ENCODE results near the gene C4orf33.
"Not testable (repeated sequence)": the region's sequence is repeated elsewhere in the genome, so short reads cannot be mapped to it uniquely, and the experiment has no call there.

C4orf33 gene, protein sequence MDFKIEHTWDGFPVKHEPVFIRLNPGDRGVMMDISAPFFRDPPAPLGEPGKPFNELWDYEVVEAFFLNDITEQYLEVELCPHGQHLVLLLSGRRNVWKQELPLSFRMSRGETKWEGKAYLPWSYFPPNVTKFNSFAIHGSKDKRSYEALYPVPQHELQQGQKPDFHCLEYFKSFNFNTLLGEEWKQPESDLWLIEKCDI

DNA sequence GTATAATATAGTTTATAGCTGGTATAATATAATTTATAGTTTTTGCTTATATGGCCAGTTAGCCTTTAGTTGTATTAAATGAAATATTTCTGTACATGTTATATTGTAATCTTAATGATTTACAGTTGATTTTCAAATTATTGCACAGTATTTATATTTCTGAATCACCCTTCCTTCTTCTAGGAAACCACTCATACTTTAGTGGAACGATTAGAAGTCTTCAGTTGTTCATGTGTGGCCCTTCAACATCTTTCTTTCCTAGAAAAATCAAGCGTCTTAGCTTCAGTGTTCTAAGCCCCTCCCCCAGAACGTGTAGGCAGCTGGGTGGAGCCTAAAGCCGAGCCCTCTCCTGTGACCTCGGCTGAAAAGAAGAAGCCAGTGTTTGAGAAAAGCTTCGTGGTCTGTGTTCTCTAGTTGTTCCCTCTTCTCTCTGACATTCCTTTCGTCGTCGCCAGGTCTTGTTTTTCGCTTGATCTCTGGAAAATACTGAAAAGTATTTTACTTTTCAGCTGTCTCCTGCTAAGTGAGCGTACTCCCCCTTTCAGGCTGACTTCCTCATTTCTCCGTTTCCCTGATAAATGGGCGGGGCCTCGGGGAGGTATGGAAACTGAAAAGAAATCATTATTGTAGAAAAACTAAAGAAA, at the start of gene C4orf33:
C4orf33 (plus strand) TSS at position 342 of the 644 bp plus-strand sequence. CDS start 6,459 bp downstream, outside the sequence.
- peak; percentile 83 for DNase-seq (ENCODE audit: low read depth)

DNA sequence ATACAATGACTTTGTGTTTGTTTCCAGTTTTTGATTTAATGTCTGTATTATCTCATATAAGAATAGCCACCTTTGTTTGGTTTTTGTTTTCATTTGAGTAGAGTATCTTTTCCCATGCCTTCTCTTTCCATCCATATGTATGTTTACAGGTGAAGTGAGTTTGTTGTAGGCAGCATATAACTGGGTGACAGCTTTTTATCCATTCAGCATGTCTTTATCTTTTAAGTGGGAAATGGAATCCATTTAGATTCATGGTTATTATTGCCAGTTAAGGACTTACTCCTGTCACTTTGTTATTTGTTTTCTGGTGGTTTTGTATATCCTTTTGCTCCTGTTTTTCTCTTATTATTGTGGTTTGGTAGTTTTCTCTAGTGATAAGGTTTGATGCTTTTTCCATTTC, 36.9 kb upstream of the C4orf33 start:
- no peak for DNase-seq (ENCODE audit: low read depth)

DNA sequence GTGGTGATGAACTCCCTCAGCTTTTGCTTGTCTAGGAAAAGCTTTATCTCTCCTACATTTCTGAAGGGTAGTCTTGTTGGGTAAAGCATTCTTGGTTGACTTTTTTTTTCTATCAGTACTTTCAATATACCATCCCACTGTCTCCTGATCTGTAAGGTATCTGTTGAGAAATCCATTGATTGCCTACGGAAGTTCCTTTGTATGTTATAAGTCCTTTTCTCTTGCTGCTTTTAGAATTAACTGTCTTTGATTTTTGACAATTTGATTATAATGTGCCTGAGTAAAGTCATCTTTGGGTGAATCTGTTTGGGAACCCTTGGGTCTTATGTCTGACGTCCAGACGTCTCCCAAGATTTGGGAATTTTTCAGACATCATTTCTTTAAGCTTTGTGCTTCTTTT, 33.4 kb upstream of the C4orf33 start:
- DNase-seq (ENCODE audit: low read depth) = no peak

DNA sequence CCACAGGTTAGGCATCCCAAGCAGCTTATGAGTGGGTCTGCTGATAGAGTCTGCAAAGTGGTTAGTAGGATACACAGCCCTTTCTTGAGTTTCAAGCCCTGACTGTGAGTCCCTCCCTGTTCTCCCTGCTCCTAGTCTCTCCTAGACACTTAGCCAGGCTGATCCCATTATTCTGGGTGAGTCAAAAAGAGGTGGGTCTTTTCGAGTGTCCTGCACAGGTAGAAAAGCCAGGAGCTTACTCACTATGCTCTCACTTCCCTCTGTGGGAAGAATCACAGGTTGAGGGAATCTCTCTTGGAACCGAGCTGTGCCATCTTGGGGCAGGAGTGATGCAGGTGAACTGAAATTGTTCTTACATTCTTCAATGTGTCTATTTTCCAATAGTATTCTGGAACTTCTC, 32.3 kb upstream of the C4orf33 start:
- no peak for DNase-seq (ENCODE audit: low read depth)

DNA sequence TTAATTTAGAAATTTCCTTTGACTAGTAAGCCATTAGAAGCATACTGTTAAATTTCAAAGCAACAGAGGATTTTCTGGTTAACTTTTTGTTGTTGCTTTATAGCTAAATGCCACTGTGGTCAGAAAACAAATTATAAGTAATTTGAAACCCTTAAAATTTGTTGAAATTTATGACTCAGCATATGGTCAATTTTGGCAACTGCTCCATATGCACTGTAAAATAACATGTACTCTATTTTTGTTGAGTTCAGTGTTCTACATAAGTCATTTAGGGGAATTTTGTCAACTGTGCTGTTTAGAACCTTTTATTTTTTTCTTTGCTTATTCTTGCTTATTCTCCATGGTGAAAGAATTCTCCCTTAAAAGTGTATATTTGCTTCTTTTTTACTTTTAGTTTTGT, 31.2 kb upstream of the C4orf33 start:
- DNase-seq (ENCODE audit: low read depth) = peak; percentile 10

DNA sequence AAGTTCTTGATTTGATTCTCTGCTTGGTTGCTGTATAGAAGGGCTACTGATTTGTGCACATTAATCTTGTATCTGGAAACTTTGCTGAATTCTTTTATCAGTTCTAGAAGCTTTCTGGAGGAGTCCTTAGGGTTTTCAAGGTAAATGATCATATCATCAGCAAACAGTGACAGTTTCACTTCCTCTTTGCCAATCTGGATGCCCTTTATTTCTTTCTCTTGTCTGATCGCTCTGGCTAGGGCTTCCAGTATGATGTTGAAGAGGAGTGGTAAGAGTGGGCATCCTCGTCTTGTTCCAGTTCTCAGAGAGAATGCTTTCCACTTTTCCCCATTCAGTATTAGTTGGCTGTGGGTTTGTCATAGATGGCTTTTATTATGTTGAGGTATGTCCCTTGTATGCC, 26.4 kb upstream of the C4orf33 start:
- DNase-seq (ENCODE audit: low read depth) = not testable (repeated sequence)

DNA sequence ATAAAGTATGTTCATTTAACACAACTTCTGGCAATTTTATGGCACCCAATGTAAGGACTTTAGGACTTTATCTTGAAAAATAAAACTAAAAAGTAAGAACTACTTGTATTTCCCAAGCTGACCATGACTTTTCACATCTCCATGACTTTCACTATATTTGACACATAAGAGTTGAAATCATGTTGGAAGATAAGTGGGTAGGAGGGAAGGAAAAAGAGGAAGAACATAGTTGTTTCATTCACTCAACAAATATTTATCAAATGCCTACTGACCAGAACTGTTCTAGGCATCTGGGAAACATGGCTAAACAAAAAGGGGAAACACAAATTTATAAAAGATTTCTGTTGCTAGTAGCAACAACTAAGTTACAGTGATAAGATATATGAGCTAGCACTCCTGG, 18.6 kb upstream of the C4orf33 start:
- no peak for DNase-seq (ENCODE audit: low read depth)

DNA sequence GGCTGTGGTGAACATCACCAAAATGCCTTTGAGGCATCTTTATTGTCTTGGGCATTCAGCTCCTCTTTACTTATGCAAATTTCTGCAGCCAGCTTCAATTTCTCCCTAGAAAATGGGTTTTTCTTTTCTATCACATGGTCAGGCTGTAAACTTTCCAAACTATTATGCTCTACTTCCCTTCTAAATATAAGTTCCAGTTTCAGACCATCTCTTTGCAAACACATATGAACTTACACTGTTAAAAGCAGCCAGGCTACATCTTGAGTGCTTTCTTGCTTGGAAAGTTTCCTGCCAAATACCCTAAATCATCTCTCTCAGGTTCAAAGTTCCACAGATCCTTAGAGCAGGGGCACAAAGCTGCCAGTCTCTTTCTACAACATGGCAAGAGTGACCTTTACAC, 15.8 kb upstream of the C4orf33 start:
- no peak for DNase-seq (ENCODE audit: low read depth)

DNA sequence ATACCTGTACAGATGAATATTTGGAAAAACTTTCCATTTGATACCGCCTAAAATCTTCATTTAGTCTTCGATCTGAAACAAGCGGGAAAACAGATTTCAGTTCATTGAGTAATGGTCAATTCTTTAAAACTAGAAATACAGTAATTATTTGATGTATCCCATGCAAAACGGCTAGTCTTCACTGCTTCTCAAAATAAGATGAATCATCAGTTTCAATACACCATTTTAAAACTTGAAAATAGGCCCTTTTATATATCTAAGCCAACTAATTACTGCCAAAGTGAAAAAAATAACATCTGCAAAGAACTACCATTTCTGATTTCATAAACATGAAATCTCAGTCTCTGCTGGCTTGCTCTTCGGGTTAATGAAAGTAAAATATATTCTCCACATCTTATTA, 13.7 kb upstream of the C4orf33 start:
- DNase-seq (ENCODE audit: low read depth) = no peak

DNA sequence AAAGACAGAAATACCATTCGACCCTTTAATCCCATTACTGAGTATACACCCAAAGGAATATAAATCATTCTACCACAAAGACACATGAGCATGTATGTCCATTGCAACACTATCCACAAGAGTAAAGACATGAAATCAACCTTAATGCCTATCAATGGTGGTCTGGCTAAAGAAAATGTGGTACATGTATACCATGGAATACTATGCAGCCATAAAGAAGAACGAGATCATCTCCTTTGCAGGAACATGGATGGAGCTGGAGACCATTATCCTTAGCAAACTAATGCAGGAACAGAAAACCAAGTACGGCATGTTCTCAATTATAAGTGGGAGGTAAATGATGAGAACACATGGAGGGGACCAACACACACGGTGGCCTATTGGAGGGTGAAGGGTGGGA, 10.5 kb upstream of the C4orf33 start:
- no peak for DNase-seq (ENCODE audit: low read depth)

DNA sequence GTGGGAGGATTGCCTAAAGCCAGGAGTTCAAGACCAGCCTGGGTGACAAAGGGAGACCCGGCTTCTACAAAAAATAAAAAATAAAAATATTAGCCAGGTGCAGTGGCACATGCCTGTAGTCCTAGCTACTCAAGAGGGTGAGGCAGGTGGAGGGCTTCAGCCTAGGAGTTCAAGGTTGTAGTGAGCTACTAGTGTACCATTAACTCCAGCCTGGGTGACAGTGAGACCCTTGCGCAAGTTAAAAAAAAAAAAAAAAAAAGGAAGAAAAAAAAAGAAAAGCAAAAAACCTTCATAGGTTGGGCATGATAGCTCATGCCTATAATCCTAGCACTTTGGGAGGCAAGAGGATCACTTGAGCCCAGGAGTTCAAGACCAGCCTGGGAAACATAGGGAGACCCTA, 8.4 kb upstream of the C4orf33 start:
- no peak for DNase-seq (ENCODE audit: low read depth)

DNA sequence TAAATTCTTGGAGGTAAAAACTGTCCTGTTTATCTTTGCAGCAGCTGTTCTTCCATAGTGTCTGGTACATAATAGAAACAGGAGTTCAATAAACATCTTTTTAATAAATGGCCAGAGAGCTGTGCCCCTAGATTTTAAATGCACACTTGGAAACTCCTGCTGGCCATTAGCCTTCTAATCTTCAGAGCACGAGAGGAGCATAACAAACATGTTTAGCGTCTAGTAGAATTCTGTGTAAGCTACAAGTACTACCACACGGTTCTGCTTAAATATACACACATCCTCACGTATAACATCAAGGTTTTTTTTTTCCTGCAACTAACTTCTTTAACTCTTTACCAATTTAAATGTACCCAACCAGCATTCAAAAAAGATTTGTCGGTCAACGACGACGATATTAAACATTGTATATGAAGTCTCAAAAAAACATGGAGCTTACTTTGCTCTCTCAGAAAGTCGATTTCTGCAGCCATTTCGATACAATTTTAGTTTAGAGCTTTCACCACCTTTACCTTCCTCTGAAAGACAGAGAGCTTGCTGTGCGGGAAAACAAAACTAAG, 3.2 kb upstream of the C4orf33 start:
- DNase-seq (ENCODE audit: low read depth) = peak; percentile 26

DNA sequence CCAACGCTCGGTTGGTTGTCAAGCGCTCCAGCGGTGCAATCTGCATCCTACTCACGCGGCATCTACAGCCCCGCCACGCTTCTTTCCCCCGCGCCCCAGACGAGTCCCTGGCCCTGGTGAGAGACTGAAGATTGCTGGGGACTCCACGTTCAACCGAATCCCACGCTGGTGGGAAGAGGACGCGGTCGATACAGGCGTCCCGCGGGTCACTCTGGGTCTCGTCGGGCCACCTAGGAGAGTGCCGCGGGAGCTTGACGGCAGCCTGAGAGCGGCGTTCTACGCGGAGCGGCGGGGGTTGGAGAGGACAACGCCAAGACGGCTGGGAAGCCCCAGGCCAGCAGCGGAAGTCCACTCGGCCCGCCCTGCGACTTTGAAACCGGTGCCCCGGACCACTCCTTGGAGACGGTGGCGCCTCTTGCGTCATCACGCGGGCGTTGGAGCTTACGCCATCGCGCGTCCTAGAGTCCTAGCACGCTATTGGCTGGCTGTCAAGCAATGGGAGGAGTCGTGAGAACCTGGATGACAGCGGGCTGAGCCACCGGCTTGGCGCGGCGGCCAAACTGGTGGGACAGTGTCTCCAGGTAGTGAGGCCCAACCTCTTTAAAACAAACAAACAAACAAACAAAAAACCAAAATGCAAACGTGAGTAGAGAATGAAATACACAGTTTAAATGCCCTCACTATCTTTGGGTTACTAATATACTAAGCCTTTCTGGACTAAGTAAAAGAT, 2.6 kb upstream of the C4orf33 start, which contains the start of gene SCLT1:
SCLT1 (minus strand) TSS at position 349 of the 730 bp plus-strand sequence. CDS start 436 bp downstream, outside the sequence.
- DNase-seq (ENCODE audit: low read depth) = peak; percentile 99

DNA sequence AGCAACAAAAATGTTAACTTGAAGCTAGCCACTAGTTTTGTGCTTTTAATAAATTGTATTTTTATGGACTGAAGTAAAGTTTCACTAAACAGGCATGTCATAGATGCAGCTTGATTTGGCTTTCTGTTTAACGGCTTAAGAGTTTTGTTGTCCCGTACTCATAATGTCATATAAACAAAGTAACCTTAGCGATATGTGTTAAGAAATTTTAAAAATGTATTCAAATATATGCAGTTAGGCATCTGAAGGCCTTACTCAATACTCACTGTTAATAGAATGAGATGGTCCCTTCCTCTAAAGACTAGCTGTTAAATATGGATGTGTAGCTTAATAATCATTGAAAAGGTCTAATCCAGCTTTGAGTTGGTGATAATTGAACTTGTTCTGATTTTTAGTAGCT, 1.6 kb upstream of the C4orf33 start:
- peak; percentile 9 for DNase-seq (ENCODE audit: low read depth)

DNA sequence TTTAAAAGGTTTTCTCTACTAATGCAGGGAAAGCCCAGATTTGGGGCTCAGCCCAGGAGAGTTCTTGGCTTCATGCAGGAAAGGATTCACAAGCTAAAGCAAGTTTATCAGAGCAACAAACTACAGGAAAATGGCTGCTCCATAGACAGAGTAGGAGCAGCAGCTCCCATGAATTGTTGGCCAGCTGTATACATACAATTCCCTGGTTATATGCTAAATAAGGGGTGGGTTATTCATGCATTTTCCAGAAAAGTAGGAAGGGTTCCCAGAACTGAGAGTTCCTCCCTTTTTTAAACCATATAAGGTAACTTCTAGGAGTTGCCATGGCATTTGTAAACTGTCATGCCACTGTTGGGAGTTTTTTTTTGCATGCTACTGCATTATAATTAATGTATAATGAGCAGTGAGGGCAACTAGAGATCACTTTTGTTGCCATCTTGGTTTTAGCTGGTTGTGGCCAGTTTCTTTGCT, 2.6 kb downstream of the C4orf33 start:
- DNase-seq (ENCODE audit: low read depth) = no peak

DNA sequence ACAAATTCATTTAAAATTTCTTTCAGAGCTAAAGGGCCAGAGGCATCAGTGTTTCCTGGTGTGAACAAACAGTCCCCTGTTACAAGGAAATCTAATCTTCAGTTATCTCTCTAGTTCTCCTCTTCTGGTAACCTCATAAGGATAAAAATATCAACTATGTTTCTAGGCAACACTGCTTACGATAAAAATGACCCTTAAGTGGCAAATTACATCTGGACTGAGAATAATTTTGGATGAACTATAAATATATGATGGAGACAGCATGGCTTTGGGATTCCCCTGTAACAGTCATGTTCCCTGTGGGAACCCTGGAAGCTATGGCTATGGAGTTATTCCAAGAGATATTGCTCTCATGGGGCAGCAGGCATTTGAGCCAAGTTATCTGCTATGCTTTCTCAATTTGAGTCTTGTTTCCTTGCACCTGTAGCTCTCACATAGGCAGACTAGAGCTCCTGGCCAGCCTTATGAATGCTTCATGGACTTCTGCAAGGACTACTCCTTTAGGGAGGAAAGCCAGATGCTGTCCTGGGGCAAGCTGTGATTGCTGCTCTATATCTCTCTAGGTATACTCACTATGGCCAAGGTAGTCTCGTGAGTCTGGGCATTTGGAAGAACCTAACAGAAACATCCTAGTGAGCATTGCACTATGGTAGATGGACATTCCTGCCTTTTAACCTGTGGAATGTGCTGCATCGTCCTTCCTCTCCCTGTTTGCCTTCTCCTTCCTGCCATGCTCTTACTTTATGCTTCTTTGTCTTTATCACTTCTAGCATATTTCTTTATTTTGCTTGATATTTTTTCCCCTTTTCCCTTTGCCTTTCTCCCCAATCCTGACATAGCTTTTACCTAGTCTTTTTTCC, 14.2 kb downstream of the C4orf33 start:
- DNase-seq (ENCODE audit: low read depth) = no peak

DNA sequence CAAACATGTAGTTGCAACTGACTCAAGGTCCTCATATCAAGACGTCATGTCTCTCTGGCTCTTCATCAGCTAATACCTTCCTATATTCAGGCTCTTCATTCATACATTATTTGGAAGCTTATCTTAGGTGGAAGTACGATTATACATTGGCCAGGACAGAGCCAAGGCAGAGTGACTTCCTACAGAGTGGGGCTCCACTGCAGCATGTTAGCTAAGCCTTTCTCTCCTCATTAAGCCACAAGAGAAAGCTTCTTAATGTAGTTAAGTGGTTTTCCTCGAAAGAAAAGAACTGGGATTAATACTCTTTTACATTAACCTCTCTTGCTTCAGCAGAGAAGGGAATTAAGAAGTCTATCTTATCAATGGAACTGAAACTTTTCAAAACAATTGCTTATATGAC, 15.0 kb downstream of the C4orf33 start:
- DNase-seq (ENCODE audit: low read depth) = no peak

DNA sequence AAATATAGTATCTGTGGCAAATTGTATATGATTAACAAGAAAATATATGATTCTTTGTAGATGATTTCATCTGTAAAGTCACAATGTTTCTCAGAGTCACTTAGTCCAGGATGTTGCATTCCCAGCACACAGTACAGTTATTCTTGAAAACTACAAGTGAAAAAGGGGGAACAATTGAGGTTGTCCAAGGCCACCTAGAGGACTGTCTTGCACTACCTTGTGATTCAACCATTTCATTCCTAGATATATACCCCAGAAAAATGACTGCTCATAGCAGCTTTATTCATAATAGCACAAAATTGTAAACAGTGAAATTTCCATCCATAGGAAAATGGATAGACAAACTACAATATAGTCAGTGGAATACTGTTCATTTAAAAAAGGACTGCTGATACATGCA, 16.0 kb downstream of the C4orf33 start:
- DNase-seq (ENCODE audit: low read depth) = no peak

DNA sequence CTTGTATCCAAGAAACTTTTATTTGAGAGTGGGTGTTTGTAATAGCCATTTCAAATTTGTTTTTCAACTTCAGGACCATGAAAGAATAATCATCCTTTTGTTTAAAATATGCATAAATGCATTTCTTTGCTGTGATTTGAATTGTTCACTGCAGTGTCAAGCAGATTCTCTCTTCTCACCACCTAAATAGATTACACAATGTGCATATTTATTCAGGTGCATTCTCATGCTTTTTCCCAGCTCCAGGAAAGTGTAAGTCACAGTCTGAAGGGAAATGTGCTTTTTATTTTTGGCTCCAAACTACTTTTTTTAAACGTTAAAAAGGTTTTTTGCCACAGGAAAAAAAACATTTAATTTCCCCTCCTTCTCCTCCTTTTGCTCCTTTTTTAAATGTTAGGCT, 17.5 kb downstream of the C4orf33 start:
- no peak for DNase-seq (ENCODE audit: low read depth)

DNA sequence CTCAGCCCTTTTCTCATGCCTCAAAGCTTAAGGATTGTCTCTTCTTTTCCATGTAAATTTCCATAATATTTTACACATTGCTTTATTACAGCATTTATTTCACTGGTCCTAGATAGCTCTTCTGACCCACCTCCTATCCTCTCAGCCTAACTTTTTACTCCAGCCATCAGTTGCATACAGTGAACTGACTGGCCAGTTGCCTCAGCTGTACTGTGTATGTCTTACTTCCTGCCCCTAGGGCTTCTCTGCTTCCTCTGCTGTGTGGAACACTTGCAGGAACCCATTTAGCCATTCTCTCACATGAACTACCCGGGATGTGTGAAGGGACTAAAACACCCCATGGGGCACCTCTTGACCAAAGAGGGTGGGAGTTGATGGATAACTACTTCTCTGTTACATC, 18.0 kb downstream of the C4orf33 start:
- DNase-seq (ENCODE audit: low read depth) = no peak

DNA sequence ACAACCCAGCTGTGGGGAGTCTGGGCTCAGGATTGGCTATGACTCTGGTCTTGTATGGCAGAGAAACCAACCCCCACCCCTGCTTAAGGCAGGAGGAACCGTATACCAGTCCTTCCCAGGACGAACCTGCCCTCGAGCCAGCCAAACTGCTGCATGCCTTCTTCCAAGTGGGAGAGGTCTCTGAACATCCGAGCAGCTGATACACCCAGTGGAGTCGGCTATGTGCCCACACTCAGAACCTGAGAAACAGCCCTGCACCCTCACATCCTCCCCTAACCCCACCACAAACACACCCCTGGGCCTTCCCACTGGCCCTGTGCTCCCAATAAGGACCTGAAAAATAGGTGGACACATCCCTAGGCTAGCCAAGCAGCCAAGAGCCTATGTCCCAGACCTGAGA, 21.8 kb downstream of the C4orf33 start:
- DNase-seq (ENCODE audit: low read depth) = no peak

DNA sequence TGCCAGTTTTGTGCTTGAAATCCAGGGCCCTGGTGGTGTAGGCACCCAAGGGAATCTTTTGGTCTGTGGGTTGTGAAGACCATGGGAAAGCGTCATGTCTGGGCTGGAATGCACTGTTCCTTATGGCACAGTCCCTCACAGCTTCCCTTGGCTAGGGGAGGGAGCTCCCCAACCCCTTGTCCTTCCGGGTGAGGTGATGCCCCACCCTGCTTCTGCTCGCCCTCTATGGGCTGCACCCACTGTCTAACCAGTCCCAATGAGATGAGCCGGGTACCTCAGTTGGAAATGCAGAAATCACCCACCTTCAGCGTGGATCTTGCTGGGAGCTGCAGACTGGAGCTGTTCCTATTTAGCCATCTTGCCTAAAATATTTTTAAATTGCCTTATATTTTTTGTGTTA, 30.7 kb downstream of the C4orf33 start:
- DNase-seq (ENCODE audit: low read depth) = not testable (repeated sequence)
